H9 (cell line): Measurements from ENCODE around the gene FGR. TPM values are rescaled to one million over a fixed set of nuclear protein-coding genes. Genes with fewer than 3 reads are reported as not detected.

Experiments
- DNase-seq: peaks from one replicate; pipeline ENCODE4 v3.0.0-alpha.2; 2017
- H2AFZ ChIP-seq: one replicate; pipeline ENCODE4 v1.6.1; 2013; ENCODE audit warnings: mild to moderate bottlenecking, low read length, control low read depth, moderate library complexity
- H2AK5ac ChIP-seq: 2 replicates; pipeline ENCODE4 v1.6.1; 2013; ENCODE audit warnings: low read length, control low read depth, mixed read lengths; ENCODE audit not compliant: insufficient read length
- H2BK120ac ChIP-seq: one replicate; pipeline ENCODE4 v1.6.1; 2013; ENCODE audit warnings: low read depth, mild to moderate bottlenecking, low read length, control low read depth, inconsistent platforms; ENCODE audit not compliant: poor library complexity, severe bottlenecking
- H2BK12ac ChIP-seq: 2 replicates; pipeline ENCODE4 v1.6.1; 2013; ENCODE audit warnings: low read length, control low read depth, mixed read lengths, low read depth; ENCODE audit not compliant: insufficient read length
- H2BK15ac ChIP-seq: 2 replicates; pipeline ENCODE4 v1.6.1; 2013; ENCODE audit warnings: low read depth, low read length, control low read depth
- H2BK20ac ChIP-seq: one replicate; pipeline ENCODE4 v1.6.1; 2013; ENCODE audit warnings: low read depth, mild to moderate bottlenecking, low read length, control low read depth, inconsistent platforms; ENCODE audit not compliant: poor library complexity, severe bottlenecking
- H2BK5ac ChIP-seq: 2 replicates; pipeline ENCODE4 v1.6.1; 2013; ENCODE audit warnings: low read length, control low read depth, mixed read lengths; ENCODE audit not compliant: insufficient read length
- H3K14ac ChIP-seq: 2 replicates; pipeline ENCODE4 v1.6.1; 2013; ENCODE audit warnings: low read length, control low read depth; ENCODE audit not compliant: insufficient read depth
- H3K18ac ChIP-seq: 2 replicates; pipeline ENCODE4 v1.6.1; 2013; ENCODE audit warnings: low read depth, mild to moderate bottlenecking, mixed read lengths, low read length, control low read depth; ENCODE audit not compliant: insufficient read length
- H3K23ac ChIP-seq: 2 replicates; pipeline ENCODE4 v1.6.1; 2013; ENCODE audit warnings: low read length, control low read depth, mixed read lengths, low read depth; ENCODE audit not compliant: insufficient read length
- H3K23me2 ChIP-seq: 2 replicates; pipeline ENCODE4 v1.6.1; 2013; ENCODE audit warnings: low read depth, mild to moderate bottlenecking, mixed read lengths, low read length, control low read depth; ENCODE audit not compliant: insufficient read length, poor library complexity, severe bottlenecking
- H3K27ac ChIP-seq: 2 replicates; pipeline ENCODE4 v1.5.1; 2013; ENCODE audit warnings: low read length, control low read depth, mixed read lengths, low read depth; ENCODE audit not compliant: insufficient read length
- H3K27me3 ChIP-seq: 2 replicates; pipeline ENCODE4 v1.6.1; 2013; ENCODE audit warnings: low read length, control low read depth, inconsistent platforms; ENCODE audit not compliant: insufficient read depth
- H3K4ac ChIP-seq: 2 replicates; pipeline ENCODE4 v1.6.1; 2013; ENCODE audit warnings: low read depth, mild to moderate bottlenecking, control low read depth, inconsistent platforms, low read length, moderate library complexity
- H3K4me1 ChIP-seq: 2 replicates; pipeline ENCODE4 v1.6.1; 2013; ENCODE audit warnings: low read length, control low read depth, inconsistent platforms; ENCODE audit not compliant: insufficient read depth
- H3K4me2 ChIP-seq: 2 replicates; pipeline ENCODE4 v1.6.1; 2013; ENCODE audit warnings: low read length, control low read depth, mixed read lengths; ENCODE audit not compliant: insufficient read length, insufficient read depth
- H3K56ac ChIP-seq: 2 replicates; pipeline ENCODE4 v1.6.1; 2013; ENCODE audit warnings: low read depth, mild to moderate bottlenecking, mixed read lengths, low read length, control low read depth; ENCODE audit not compliant: insufficient read length
- H3K79me1 ChIP-seq: 2 replicates; pipeline ENCODE4 v1.6.1; 2013; ENCODE audit warnings: low read depth, mild to moderate bottlenecking, moderate library complexity, low read length, control low read depth, inconsistent platforms; ENCODE audit not compliant: insufficient read depth, poor library complexity, severe bottlenecking
- H3K79me2 ChIP-seq: 2 replicates; pipeline ENCODE4 v1.6.1; 2013; ENCODE audit warnings: low read length, control low read depth, inconsistent platforms; ENCODE audit not compliant: insufficient read depth
- H3K9ac ChIP-seq: 2 replicates; pipeline ENCODE4 v1.6.1; 2013; ENCODE audit warnings: low read length, control low read depth, mixed read lengths; ENCODE audit not compliant: insufficient read length; ENCODE audit errors: extremely low read depth
- H3K9me3 ChIP-seq: one replicate; pipeline ENCODE4 v1.6.1; 2013; ENCODE audit warnings: low read depth, low read length, inconsistent platforms; ENCODE audit not compliant: control insufficient read depth
- H3T11ph ChIP-seq: one replicate; pipeline ENCODE4 v1.6.1; 2013; ENCODE audit warnings: mild to moderate bottlenecking, low read length, control low read depth, inconsistent platforms
- H4K20me1 ChIP-seq: one replicate; pipeline ENCODE4 v1.6.1; 2013; ENCODE audit not compliant: control insufficient read depth, insufficient read length, insufficient read depth
- H4K5ac ChIP-seq: 2 replicates; pipeline ENCODE4 v1.6.1; 2013; ENCODE audit warnings: low read depth, mild to moderate bottlenecking, mixed read lengths, low read length, control low read depth; ENCODE audit not compliant: insufficient read length
- H4K8ac ChIP-seq: replicated peaks from 2 replicates; pipeline ENCODE4 v1.6.1; 2013; ENCODE audit warnings: low read length, control low read depth, mixed read lengths, low read depth; ENCODE audit not compliant: insufficient read length
- H4K91ac ChIP-seq: 2 replicates; pipeline ENCODE4 v1.6.1; 2013; ENCODE audit warnings: low read depth, mild to moderate bottlenecking, moderate library complexity, mixed read lengths, low read length, control low read depth; ENCODE audit not compliant: insufficient read length
- H3K27ac Mint-ChIP-seq, 3 experiments: 2 replicates in 2 of 3; 3 replicates in 1 of 3; pipeline ENCODE4 v1.8.0; 2020 to 2021; ENCODE audit warnings: mixed read lengths in 3 of 3, mild to moderate bottlenecking in 1 of 3, moderate library complexity in 1 of 3
- H3K27me3 Mint-ChIP-seq: 2 replicates; pipeline ENCODE4 v1.8.0; 2021; ENCODE audit warnings: low read depth, mild to moderate bottlenecking, moderate library complexity, mixed read lengths
- H3K36me3 Mint-ChIP-seq, 3 experiments: 2 replicates in 2 of 3; 3 replicates in 1 of 3; pipeline ENCODE4 v1.8.0; 2020 to 2021; ENCODE audit warnings: low read depth in 3 of 3, mixed read lengths in 3 of 3; ENCODE audit not compliant: insufficient read depth in 1 of 3
- H3K4me1 Mint-ChIP-seq, 2 experiments: 2 replicates each; pipeline ENCODE4 v1.8.0; 2020; ENCODE audit warnings: mixed read lengths in 2 of 2
- H3K4me3 Mint-ChIP-seq, 2 experiments: 2 replicates in 1 of 2; 3 replicates in 1 of 2; pipeline ENCODE4 v1.8.0; 2020 to 2021; ENCODE audit warnings: mild to moderate bottlenecking in 2 of 2, mixed read lengths in 2 of 2, moderate library complexity in 1 of 2
- H3K9me3 Mint-ChIP-seq, 2 experiments: 2 replicates in 1 of 2; 3 replicates in 1 of 2; pipeline ENCODE4 v1.8.0; 2020; ENCODE audit warnings: mild to moderate bottlenecking in 2 of 2, mixed read lengths in 2 of 2, moderate library complexity in 1 of 2
- CTCF ChIP-seq: fragments of 200-600 bp; sonication (generic); conservative IDR thresholded peaks from 3 replicates; pipeline ENCODE4 v1.8.0; 2021; ENCODE audit warnings: antibody characterized with exemption, mild to moderate bottlenecking
- total RNA-seq: library from RNA; stranded (reverse); gene quantifications from 2 replicates; pipeline ENCODE4 v1.2.1, GENCODE V29; 2021

Gene FGR
- total RNA-seq, 1 experiment from 2014 or later: not detected

- no peak overlapping the region for H3T11ph ChIP-seq
- Mint-ChIP-seq H3K9me3 (peaks cover 41 to 49% of the 10 kb centered on the region in 2 experiments), H3K27me3 (peaks cover 8% of the 10 kb centered on the region), H3K36me3 (peaks cover 8 to 18% (median 17%) of the 10 kb centered on the region in 3 experiments), H3K27ac (no peak overlapping the region), H3K4me3 (no peak overlapping the region), H3K4me1 (no peaks in the 10 kb centered on the region)
- H3K27me3 ChIP-seq: no peaks in the 10 kb centered on the region
- no peaks in the 10 kb centered on the region for H3K9me3 ChIP-seq
- no peak overlapping the region for H2AFZ ChIP-seq
- no peak overlapping the region for H3K18ac ChIP-seq
- H4K8ac ChIP-seq: no peak overlapping the region
- H4K5ac ChIP-seq: no peak overlapping the region
- no peaks in the 10 kb centered on the region for H3K79me1 ChIP-seq
- no peak overlapping the region for H3K9ac ChIP-seq
- H3K4me1 ChIP-seq: no peaks in the 10 kb centered on the region
- H3K4me2 ChIP-seq: no peak overlapping the region
- H2BK15ac ChIP-seq: no peak overlapping the region
- no peak overlapping the region for H2BK20ac ChIP-seq
- no peaks in the 10 kb centered on the region for H3K23me2 ChIP-seq
- no peak overlapping the region for H2AK5ac ChIP-seq
- no peak for TF ChIP-seq CTCF
- H3K56ac ChIP-seq: no peak overlapping the region
- no peak overlapping the region for H2BK12ac ChIP-seq
- no peak overlapping the region for H3K27ac ChIP-seq
- no peaks in the 10 kb centered on the region for H4K20me1 ChIP-seq
- no peak overlapping the region for H2BK5ac ChIP-seq
- H3K14ac ChIP-seq: no peak overlapping the region
- no peak overlapping the region for H3K23ac ChIP-seq
- H4K91ac ChIP-seq: no peak overlapping the region
- H3K79me2 ChIP-seq: no peaks in the 10 kb centered on the region
- H2BK120ac ChIP-seq: no peak overlapping the region
- no peak for DNase-seq
- no peak overlapping the region for H3K4ac ChIP-seq
These were observed 43.8 kb upstream of the FGR start for GRCh38 chr1:27678747-27679146.
